DLD1 (cell line): ENCODE measurements around the gene HDAC11.

Experiments
- in situ Hi-C: cut with HindIII; loops from 2 replicates; pipeline ENCODE4 v1.10.0; 2017; ENCODE audit warnings: low sequenced_read_pairs

HDAC11 gene

DNA sequence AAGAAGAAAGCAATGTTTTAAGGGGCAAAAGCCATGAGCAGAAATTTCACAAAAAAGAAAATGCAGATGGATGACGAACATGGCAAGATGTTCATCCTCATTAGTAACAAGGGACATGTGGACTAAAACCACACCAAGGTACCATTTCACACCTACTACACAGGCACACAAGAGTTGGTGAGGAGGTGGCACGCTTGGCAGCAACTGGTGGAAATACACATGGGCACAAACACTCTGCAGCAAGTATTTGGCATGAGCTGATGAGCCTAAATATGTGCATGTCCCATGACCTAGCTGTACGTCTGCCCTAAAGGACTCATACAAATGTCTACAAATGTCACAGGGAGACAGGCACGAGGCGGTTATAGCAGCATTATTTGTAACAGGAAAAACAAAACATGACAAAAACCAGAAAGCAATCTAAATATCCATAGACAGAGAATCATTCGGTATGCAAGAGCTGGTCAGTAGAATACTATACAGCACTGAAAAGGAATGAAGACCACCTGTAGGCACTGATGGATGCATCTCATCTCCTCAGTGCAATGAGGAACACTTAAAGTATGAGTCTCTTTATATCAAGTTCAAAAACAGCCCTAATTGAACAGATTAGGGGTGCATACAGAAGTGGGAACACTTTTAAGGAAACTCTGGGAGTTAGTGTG, 57.3 kb downstream of the HDAC11 start:
- in situ Hi-C loops = no loop called here

DNA sequence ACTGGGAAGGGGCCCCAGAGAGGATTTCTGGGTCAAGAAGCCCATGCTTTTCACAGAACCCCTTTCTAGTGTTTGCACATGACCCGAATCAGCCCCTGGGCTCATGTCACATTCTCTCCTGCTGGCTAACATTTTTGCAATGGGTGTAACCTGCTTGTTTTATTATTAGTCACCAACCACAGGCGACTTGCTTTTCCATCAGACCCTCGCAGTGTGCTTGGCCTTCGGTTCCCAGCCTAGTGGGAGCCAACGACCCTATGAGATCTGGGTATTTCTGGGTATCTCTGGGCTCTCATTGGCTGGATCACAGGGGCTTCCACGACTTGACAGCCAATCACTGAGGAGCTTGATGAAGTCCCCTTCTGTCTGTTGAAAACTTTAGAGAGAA, 57.8 kb downstream of the HDAC11 start:
- in situ Hi-C loops = no loop called here

DNA sequence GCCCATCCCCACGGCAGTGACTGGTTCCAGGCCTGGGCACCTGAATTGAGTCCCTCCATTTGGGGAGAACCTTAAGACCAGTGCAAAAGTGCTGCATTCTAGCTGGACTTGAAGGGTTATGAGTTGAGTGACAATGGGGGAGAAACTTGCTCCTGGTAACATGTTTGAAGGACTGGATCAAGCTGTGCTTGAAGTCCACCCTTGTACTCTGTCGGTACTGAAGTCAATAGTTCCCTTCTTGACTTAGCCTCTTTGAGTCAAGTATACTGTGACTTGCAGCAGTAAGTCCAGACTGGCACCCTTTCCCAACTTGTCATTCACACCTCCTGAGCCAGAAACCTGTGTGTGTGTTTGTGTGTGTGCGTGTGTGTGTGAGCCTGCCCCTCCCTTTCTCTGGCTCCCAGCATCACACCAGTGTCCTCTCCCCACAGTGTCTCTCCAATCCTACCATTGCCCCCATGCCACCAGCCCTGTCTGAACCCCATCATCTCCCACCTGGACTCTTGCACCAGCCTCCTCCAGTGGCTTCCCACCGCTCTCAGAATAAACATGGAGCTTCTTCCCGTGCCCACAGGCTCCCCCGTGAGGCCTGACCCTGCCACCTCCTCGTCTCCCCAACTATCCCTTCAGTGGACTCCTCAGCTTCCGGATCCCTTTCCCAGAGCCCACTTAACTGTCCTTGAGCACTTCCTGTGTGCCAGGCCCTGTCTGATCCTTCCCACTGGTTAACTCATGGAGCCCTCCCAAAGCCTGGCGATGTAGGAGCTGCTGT, 58.6 kb downstream of the HDAC11 start:
- in situ Hi-C loops = no loop called here

DNA sequence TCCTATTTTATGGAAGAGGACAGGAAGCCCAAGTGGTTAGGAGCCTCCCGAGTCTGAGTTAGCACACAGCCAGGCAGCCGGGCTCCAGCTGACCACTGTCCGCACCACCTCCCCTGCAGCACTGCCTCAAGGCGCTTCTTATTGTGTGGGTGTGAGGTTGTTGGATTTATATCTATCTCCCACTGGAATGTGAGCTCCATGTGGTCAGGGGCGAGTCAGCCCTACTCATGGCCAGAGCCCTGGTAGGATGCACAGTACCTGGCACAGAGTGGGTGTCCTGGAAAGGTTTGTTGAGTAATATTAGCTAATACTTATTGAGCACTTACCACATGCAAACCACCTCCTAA, 59.2 kb downstream of the HDAC11 start:
- in situ Hi-C loops = no loop called here

DNA sequence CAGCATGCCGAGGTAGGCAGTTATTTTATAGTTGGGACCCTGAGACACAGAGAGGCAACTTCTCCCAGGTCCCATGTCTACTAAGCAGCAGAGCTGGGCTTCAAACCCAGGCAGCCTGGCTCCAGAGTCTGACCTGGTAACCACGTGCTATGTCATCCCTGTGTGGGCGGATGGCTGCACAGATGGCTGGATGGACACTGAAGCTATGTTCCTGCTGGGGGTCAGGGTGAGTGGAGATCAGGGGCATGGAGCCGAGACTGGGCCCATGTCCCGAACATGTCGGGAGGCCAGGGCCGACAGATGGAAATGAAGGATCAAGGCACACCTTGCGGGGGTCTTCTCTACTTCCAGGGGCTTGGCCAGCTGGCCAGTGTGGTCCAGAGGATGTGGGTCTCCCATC, 59.6 kb downstream of the HDAC11 start:
- in situ Hi-C loops = no loop called here

DNA sequence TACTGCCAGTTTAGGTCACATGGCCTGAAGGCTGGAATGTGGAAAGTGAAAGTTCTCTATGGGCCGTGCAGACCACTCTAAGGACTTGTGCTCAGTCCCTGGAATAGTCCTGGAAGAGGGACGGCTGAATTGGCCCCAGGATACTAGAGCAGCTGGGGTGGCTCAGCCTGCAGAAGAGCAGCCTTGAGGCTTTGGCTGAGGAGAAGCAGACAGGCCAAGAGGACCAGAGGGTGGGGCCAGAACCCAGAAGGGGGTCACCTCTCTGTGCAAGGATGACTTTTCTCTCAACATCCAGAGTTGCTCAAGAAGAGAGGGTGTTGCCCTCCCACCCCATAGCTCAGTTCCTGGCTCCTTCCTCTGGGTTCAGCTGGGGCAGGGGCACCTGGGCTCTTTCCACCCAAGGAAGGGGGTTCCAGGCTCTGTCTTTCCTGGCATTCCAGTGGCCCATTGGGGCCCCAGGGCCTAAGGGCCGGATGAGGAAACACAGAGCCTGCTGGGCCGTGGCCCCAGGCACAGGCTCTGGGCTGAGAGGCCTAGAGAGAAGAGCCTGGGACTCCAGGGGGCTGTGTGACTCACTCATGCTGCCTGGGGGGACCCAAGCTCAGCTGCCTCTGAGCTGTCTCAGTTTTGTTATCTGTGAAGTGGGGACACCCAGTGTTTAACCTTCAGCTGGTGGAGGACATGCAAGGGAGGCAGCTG, 60.3 kb downstream of the HDAC11 start:
- in situ Hi-C loops = no loop called here

DNA sequence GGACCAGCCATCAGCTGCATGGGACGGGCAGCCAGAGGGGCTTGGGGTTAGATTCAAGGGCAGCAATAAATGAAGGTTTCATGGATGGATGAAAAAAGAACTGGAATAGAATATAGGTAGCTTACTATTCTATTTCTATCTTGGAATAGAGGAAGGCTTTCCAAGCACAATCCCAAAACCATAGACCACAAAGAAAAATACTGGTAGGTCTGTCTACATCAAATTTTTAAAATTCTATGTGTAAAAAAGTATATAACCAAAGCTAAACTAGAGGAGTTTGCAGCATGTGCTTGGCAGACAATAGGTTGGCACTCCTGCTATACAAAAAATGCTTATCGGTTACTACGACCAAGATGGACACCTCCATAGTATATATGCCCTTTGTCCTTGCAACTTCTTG, 61.6 kb downstream of the HDAC11 start:
- in situ Hi-C loops = no loop called here

DNA sequence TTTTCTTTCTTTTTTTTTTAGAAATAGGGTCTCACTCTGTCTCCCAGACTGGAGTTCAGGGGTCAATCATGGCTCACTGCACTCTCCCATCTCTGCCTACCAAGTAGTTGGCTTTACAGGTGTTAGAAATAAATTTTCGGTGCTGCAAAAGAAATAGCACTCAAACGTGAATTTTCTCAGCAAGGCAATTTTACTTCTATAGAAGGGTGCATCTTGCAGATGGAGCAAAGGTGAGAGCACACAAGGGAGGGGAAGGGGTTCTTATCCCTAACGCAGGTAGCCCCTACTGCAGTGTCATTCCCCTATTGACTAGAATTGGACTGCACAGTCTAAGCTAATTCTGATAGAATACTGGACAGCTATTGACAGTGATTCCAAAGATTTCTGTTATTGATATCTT, 62.0 kb downstream of the HDAC11 start:
- in situ Hi-C loops = no loop called here

DNA sequence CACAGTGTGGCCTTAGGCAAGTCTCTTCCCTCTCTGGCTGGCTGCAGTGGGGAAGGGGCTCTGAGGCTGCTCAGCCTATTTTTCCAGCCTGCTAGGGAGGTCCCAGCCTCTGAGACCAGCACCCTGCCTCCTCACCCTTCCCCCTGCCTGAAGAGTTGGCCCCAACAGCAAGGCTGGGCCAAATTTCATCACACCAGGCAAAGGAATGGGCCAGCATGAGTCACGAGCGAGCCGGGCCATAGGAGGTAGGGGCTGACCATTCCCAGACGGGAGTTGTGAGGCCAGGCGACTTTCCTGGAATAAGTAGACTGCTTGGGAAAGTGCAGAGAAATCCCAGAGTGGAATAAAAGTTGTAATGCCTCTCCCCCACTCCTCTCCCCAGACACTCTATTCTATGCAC, 63.1 kb downstream of the HDAC11 start:
- in situ Hi-C loops = no loop called here

DNA sequence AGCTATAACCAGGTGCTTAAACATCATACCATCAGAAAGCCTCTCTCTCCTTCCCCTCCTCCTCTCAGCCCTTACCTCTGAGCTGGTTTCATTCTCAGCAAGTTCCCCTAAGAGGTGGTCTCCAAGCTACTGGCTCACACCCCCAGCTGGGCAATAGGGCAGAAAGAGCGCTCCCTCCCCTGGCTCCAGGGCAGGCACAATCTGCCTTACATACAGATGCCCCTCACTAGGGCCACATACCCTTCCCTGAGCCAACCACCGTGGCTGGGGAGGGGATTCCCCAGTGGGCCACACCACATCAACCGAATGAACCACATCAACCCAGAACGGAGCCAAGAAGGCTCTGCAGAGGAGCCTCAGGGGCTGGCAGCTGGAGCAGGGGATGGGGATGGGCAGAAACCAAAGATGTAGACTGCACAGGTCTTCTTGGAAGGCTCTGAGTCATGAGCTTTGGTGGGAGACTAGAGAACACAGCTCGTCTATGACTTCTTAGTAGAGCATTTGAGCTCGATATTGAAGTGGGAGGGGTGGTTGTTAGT, 64.3 kb downstream of the HDAC11 start:
- in situ Hi-C loops = no loop called here

DNA sequence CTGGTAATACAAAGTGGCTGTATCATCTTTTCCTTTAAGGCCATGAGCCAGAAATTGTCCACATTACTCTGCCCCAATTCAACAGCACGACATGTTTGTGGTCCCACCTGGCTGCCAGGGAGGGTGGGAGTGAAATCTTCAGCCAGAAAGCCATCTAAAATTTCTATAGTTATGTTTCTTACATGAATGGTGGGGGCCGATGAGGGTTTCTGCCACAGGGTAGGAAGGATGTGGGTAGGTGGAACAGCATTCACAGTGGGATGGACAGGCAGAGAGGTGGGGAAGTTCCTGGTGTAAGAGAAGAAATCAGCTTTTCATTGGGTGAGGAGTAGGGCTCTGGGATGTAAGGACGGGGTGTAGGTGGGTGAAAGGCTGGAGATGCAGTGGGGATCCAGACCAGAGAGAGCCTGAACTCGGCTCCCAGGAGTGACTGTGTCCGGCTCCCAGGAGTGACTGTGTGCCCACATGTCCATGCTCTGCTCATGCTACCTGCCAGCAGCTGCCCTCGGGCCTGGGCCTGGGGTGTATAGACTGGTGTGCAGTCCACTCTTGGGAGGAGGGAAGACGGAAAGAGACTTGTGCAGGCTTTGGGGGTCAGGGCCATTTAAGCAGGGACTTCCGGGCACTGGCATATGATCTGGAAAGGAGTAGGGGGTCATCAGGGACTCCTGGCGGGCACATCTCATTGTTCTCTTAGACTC, 65.0 kb downstream of the HDAC11 start:
- in situ Hi-C loops = no loop called here

DNA sequence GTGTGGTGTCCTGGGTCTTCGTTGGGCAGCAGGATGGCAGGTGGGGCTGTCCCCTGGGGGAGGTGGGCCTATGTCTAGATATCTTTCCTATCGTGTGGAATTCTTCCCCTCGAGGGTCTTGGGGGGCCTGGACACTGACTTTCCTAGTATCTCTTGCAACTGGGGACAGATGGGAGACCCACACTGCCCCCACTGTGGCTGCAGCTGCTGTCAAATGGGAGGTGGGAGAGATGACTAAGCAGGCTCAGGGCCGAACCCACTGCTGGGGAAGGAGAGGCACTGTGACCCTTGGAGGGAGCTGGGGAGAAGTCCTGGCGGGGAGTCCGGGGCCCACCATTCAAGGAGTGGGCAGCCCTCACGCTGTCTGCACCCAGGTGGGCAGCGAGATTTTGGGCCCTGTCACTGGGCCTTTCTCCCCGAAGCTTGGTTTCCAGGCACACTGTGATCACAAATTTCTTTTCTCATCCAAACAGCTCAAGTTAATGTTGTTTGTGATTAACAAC, 65.9 kb downstream of the HDAC11 start:
- in situ Hi-C loops = no loop called here

DNA sequence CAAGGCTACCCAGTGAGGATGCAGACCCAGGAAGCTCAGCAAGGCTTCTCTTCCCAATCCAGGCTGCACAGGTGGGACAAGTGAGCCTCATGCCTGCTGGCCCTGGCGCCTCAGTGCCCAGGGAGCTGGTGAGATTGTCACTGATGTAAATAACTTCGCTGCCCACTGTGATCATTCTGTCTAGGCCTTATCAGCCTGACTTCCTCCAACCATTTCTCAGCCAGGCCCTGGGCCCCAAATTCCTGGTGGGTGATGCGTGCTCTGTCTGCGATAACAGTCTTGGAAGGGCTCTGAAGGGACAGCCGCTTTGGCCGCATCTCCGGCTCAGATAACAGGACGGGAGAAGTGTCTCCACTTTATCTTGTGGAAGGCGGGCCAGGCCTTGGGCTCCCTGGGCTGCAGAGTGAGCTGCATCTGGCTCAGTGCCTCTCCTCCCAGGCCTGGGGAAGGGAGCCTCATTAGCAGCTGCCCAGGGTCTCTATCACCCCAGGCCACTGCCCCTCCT, 66.6 kb downstream of the HDAC11 start:
- in situ Hi-C loops = no loop called here

DNA sequence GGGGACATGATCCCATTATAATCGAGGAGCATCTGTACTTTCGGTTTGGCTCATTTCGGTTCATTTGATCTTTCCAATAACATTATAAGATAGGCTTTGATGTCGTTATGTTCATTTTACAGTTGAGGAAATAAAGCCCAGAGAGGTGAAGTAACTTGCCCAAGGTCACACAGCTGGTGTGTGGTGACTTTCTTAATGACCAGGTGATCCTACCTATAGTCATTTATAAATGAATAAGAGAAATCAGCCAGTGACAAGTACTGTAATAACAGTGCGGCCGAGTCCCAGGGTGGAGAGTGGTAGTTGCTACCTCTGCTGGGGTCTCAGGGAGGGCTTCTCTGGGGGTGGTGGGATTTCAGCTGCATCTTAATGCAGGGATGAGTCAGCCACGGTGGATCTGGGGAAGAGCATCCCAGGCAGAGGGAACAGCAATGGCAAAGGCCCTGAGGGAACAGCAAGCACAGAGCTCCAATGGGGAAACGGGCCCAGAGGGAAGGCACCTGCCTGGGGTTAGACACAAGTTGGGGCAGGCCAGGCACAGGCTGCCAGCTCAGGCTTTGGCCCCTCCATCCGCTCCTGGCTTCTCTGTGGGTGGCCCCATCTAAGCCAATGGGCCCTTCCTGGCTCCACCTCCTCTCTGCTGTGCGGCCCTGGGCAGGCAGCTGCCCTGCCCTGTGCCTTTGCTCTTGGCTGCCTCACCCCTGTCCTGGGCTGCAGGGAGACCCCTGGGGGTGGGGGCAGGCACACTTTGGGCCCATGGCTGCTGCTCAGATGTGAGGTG, 67.7 kb downstream of the HDAC11 start:
- in situ Hi-C loops = no loop called here

DNA sequence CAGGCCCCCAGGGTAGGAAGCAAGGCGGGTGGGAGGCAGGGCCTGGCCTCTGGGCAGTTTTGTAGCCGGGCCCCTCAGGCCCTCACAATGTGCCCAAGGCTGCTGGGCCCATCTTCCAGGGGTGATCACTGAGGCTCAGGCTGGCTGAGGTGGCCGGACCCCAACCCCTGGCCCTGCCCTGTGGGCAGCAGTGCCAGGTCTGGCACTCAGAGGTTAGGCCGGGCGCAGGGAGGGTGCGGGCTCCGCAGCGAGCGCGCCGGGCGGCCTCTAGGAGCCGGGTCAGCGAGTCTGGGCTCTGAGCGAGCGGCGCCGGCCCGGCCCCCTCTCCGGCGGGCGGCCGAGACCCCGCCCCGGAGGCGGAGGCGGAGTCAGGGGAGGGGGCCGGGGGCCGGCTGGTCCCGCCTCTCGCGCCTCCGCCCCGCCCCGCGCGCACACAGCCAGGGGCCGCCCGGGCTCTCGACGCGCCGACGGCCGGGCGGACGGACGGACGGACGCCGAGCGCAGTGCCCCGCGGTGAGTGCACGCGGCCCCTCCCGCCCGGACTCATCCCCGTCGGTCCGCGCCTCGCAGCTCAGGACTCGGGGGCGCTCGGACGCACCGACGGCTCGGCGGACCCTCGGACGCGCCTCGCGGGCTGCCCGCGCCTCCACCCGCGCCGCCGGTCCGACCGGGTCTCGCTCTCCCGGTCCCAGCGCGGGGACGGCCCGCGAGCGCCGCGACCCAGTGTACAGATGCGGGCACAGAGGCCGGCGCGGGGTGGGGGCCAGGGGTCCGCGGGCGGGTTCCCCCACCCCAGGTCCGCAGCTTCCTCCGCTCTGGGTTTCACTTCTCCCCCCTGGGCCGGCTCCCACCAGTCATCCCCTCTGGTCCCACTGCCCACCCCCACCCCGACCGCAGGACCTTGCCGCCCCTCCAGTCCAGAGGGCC, 68.9 kb downstream of the HDAC11 start, which contains the start of gene FBLN2:
Gene FBLN2 (plus strand): TSS at position 430 of the 927 bp plus-strand sequence. CDS start 21,231 bp downstream, outside the sequence.
- in situ Hi-C loops = no loop called here

DNA sequence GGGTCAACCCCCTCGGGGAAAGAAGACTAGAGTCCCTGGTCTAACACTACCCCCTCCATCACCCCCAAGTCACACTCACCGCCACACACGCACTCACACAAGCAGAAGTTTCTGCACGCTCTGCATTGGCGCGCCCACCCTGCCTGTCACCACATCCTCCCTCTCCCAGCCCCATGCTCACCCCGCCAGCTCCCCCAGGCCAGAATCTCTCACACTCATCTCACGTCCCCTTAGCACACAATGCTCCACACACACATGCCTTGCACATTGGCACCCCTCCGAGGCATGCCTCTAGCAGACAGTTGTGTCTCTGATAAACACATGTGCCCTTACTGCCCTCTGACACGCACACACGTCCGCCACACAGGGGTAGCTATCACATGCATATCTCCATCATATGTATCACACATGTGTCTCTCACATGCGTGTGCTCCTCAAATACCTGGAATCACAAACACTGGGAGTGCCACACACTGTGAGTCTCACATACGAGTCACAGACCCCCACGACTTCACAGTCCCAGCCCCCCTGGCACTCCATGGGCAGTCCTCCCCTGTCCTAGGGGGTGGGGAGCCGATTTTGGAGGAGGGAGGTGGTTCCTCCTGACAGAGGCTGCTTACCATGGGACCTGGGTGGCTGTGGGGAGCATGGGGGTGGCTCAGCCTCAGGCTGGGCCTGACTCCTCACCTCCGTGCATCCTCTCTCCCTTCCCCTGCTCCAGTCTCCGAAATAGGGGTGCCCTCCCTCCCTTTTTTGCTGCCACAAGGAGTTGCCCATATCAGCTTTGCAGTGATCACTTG, 69.7 kb downstream of the HDAC11 start:
- in situ Hi-C loops = no loop called here

DNA sequence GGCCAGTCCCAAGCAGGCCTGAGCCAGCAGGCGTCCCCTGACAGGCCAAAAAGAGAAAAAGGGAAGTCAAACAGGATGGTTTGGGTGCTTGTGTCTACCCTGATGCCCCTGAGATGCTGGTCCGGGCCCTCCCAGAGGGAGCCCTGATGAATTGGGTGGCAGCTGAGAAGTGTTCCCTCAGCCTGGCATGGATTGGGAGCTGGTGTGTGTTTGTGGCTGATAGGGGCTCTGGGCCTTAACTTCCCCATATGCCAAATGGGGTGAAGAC, 70.3 kb downstream of the HDAC11 start:
- in situ Hi-C loops = no loop called here

DNA sequence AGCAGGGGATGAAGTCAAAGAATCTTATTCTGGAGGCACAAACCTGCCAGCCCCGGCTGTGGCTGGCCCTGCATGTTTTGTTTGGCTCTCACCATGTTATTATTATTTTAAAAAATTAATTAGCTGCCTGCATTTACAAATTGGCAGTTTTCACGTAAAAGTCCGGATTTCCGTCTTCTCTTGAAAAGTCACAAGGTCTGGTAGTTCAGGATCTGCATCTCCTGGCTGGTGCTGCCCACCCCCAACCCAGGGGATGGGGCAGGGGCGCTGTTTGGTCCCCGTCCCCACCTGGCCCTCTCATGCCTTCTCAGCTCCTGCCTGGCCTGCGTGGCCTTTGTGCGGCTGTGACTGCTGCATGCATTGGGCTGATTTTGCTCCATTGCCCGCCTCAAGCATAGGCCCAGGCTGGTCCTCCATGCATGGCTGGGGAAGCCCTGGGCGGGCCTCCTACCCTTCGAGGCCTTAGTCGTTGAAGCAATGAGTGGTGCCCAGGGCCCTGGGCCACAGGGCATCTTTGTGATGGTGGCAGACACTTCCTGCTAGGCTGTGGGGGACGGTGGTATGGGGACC, 70.8 kb downstream of the HDAC11 start:
- in situ Hi-C loops = no loop called here
